ENCODE data around the gene ADRA2C.

GRCh38 chr4:3784454-3785291, 18.5 kb downstream of the ADRA2C start:
- TF ChIP-seq, protein P1, sequence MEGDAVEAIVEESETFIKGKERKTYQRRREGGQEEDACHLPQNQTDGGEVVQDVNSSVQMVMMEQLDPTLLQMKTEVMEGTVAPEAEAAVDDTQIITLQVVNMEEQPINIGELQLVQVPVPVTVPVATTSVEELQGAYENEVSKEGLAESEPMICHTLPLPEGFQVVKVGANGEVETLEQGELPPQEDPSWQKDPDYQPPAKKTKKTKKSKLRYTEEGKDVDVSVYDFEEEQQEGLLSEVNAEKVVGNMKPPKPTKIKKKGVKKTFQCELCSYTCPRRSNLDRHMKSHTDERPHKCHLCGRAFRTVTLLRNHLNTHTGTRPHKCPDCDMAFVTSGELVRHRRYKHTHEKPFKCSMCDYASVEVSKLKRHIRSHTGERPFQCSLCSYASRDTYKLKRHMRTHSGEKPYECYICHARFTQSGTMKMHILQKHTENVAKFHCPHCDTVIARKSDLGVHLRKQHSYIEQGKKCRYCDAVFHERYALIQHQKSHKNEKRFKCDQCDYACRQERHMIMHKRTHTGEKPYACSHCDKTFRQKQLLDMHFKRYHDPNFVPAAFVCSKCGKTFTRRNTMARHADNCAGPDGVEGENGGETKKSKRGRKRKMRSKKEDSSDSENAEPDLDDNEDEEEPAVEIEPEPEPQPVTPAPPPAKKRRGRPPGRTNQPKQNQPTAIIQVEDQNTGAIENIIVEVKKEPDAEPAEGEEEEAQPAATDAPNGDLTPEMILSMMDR (IDR thresholded peaks at IDR 0.05), result no peak
- TF ChIP-seq POLR2A (IDR thresholded peaks at IDR 0.05), result no peak
